GM21515 (cell line): ENCODE results near the gene FHIP2A.
"Not testable (repeated sequence)": the region's sequence is repeated elsewhere in the genome, so short reads cannot be mapped to it uniquely, and the experiment has no call there.

Source experiments
- ATAC-seq: cut with Tn5 transposase; IDR thresholded peaks from one replicate; pipeline ENCODE4 v1.9.1; 2021; ENCODE audit not compliant: unreplicated experiment

FHIP2A gene

GRCh38 chr10:114821293-114821914, at the start of gene FHIP2A:
Gene FHIP2A (plus strand): TSS chr10:114821780. CDS start chr10:114822079, 299 bp downstream.
- ATAC-seq: peak; percentile 82

- no peak for ATAC-seq
Observed at GRCh38 chr10:114772496-114773196, 48.9 kb upstream of the FHIP2A start.

GRCh38 chr10:114773197-114773532, 48.4 kb upstream of the FHIP2A start:
- no peak for ATAC-seq

- ATAC-seq: not testable (repeated sequence)
Observed at GRCh38 chr10:114775082-114775481, 46.5 kb upstream of the FHIP2A start.

GRCh38 chr10:114777415-114777814, 44.2 kb upstream of the FHIP2A start:
- ATAC-seq: no peak

GRCh38 chr10:114779803-114780576, 41.6 kb upstream of the FHIP2A start:
- ATAC-seq: no peak

- no peak for ATAC-seq
Observed at GRCh38 chr10:114780577-114781184, 40.9 kb upstream of the FHIP2A start.

- ATAC-seq: no peak
Observed at GRCh38 chr10:114782666-114783065, 38.9 kb upstream of the FHIP2A start.

- ATAC-seq: no peak
Observed at GRCh38 chr10:114783686-114784085, 37.9 kb upstream of the FHIP2A start.

- peak; percentile 72 for ATAC-seq
Observed at GRCh38 chr10:114786492-114786891, 35.1 kb upstream of the FHIP2A start.

- ATAC-seq: not testable (repeated sequence)
Observed at GRCh38 chr10:114787131-114787530, 34.4 kb upstream of the FHIP2A start.

- no peak for ATAC-seq
Observed at GRCh38 chr10:114791768-114792167, 29.8 kb upstream of the FHIP2A start.

GRCh38 chr10:114795039-114795438, 26.5 kb upstream of the FHIP2A start:
- ATAC-seq: no peak

GRCh38 chr10:114800361-114800760, 21.2 kb upstream of the FHIP2A start:
- ATAC-seq: no peak

GRCh38 chr10:114801411-114801813, 20.2 kb upstream of the FHIP2A start:
- peak; percentile 79 for ATAC-seq

GRCh38 chr10:114802177-114802576, 19.4 kb upstream of the FHIP2A start:
- no peak for ATAC-seq

GRCh38 chr10:114806562-114807391, 14.8 kb upstream of the FHIP2A start:
- no peak for ATAC-seq

GRCh38 chr10:114808982-114809381, 12.6 kb upstream of the FHIP2A start:
- no peak for ATAC-seq

GRCh38 chr10:114810926-114811325, 10.7 kb upstream of the FHIP2A start:
- ATAC-seq: peak; percentile 99

- ATAC-seq: no peak
Observed at GRCh38 chr10:114811862-114812261, 9.7 kb upstream of the FHIP2A start.

- ATAC-seq: no peak
Observed at GRCh38 chr10:114815791-114816190, 5.8 kb upstream of the FHIP2A start.
